ENCODE results near the gene PPP1R3D. TPM values are rescaled to one million over a fixed set of nuclear protein-coding genes. Genes with fewer than 3 reads are reported as not detected.
A peak's percentile ranks its signal among the peaks of the same experiment; 100 is the strongest.

The PPP1R3D gene
- polyA plus RNA-seq, 4 donors = 3.2 to 8.3 (median 4.5) TPM

DNA sequence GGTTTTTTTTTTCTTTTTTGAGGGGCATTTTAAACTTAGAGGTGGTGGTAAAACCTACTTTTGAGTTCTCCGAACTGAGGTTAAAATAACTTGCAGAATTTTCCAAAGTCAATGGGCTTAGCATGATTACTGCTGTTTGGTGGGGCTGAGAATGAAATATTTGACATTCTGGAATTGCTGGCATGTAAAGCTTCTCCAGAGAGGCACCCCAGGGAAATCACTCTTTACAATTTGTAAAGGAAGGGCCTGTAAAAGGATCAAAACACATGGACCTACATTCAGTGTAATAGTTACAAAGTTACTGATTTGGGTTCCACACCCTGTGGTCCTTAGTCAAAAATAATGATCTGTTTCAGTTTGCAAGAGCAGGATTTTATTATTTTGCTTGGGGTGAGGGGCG, 5.6 kb upstream of the PPP1R3D start:
- Histone ChIP-seq H3K4me1 (ENCODE audit: control insufficient read depth in 3 of 3, insufficient read depth in 2 of 3, low read depth in 1 of 3, low read length in 2 of 3) (no peaks in the 10 kb centered on the region), H3K4me3 (ENCODE audit: low read depth in 1 of 3, low read length in 3 of 3) (no peak overlapping the region), H3K27ac (ENCODE audit: low read depth in 1 of 3, low read length in 2 of 3) (no peak overlapping the region), H3K36me3 (ENCODE audit: control insufficient read depth in 3 of 3, insufficient read depth in 2 of 3, low read depth in 1 of 3, low read length in 3 of 3) (peaks cover 0 to 10% (median 9%) of the 10 kb centered on the region in 3 donors), H3K9me3 (ENCODE audit: control insufficient read depth in 2 of 2, insufficient read depth in 1 of 2, low read depth in 1 of 2, low read length in 1 of 2) (no peaks in the 10 kb centered on the region), H3K27me3 (ENCODE audit: control insufficient read depth in 3 of 3, insufficient read depth in 3 of 3, low read length in 3 of 3) (no peaks in the 10 kb centered on the region)
- no peak for DNase-seq
- no peak for FAIRE-seq
- 85 to 97% (median 87%) methylated on average over 2 of the region's 2 CpGs for WGBS, 3 donors

- Histone ChIP-seq H3K9me3 (ENCODE audit: control insufficient read depth in 2 of 2, insufficient read depth in 1 of 2, low read depth in 1 of 2, low read length in 1 of 2) (no peaks in the 10 kb centered on the region), H3K4me1 (ENCODE audit: control insufficient read depth in 3 of 3, insufficient read depth in 2 of 3, low read depth in 1 of 3, low read length in 2 of 3) (no peaks in the 10 kb centered on the region), H3K27me3 (ENCODE audit: control insufficient read depth in 3 of 3, insufficient read depth in 3 of 3, low read length in 3 of 3) (no peaks in the 10 kb centered on the region), H3K27ac (ENCODE audit: low read depth in 1 of 3, low read length in 2 of 3) (no peak overlapping the region), H3K36me3 (ENCODE audit: control insufficient read depth in 3 of 3, insufficient read depth in 2 of 3, low read depth in 1 of 3, low read length in 3 of 3) (peaks cover 0 to 10% (median 9%) of the 10 kb centered on the region in 3 donors), H3K4me3 (ENCODE audit: low read depth in 1 of 3, low read length in 3 of 3) (no peak overlapping the region)
- no peak for FAIRE-seq
- WGBS, 3 donors = 73 to 86% (median 83%) methylated on average over 3 of the region's 3 CpGs
- DNase-seq = no peak
These were observed 5.1 kb upstream of the PPP1R3D start for GRCh38 chr20:59945175-59945574.

GRCh38 chr20:59944726-59945125, 4.6 kb upstream of the PPP1R3D start:
- Histone ChIP-seq H3K9me3 (ENCODE audit: control insufficient read depth in 2 of 2, insufficient read depth in 1 of 2, low read depth in 1 of 2, low read length in 1 of 2) (no peaks in the 10 kb centered on the region), H3K27ac (ENCODE audit: low read depth in 1 of 3, low read length in 2 of 3) (no peak overlapping the region), H3K4me1 (ENCODE audit: control insufficient read depth in 3 of 3, insufficient read depth in 2 of 3, low read depth in 1 of 3, low read length in 2 of 3) (no peaks in the 10 kb centered on the region), H3K27me3 (ENCODE audit: control insufficient read depth in 3 of 3, insufficient read depth in 3 of 3, low read length in 3 of 3) (no peaks in the 10 kb centered on the region), H3K36me3 (ENCODE audit: control insufficient read depth in 3 of 3, insufficient read depth in 2 of 3, low read depth in 1 of 3, low read length in 3 of 3) (peaks cover 0 to 10% (median 9%) of the 10 kb centered on the region in 3 donors), H3K4me3 (ENCODE audit: low read depth in 1 of 3, low read length in 3 of 3) (no peak overlapping the region)
- DNase-seq (no peak), FAIRE-seq (no peak)
- 92 to 95% (median 94%) methylated on average over 7 of the region's 7 CpGs for WGBS, 3 donors

- peaks cover 0 to 5% of the 10 kb centered on the region in 2 donors for H3K9me3 ChIP-seq (ENCODE audit: control insufficient read depth in 2 of 2, insufficient read depth in 1 of 2, low read depth in 1 of 2, low read length in 1 of 2)
- peaks cover 9 to 13% (median 10%) of the 10 kb centered on the region in 3 donors for H3K4me1 ChIP-seq (ENCODE audit: control insufficient read depth in 3 of 3, insufficient read depth in 2 of 3, low read depth in 1 of 3, low read length in 2 of 3)
- DNase-seq (no peak), FAIRE-seq (no peak)
- no peak overlapping the region for H3K4me3 ChIP-seq (ENCODE audit: low read depth in 1 of 3, low read length in 3 of 3)
- 74 to 89% (median 82%) methylated on average over 2 of the region's 2 CpGs for WGBS, 3 donors
- H3K36me3 ChIP-seq (ENCODE audit: control insufficient read depth in 3 of 3, insufficient read depth in 2 of 3, low read depth in 1 of 3, low read length in 3 of 3) = peaks cover 0 to 16% (median 9%) of the 10 kb centered on the region in 3 donors
- H3K27ac ChIP-seq (ENCODE audit: low read depth in 1 of 3, low read length in 2 of 3) = no peak overlapping the region
- H3K27me3 ChIP-seq (ENCODE audit: control insufficient read depth in 3 of 3, insufficient read depth in 3 of 3, low read length in 3 of 3) = no peaks in the 10 kb centered on the region
These were observed 2.1 kb upstream of the PPP1R3D start for GRCh38 chr20:59942245-59942644.

GRCh38 chr20:59940956-59941294, 820 bp upstream of the PPP1R3D start:
- peaks cover 9 to 13% (median 10%) of the 10 kb centered on the region in 3 donors for H3K4me1 ChIP-seq (ENCODE audit: control insufficient read depth in 3 of 3, insufficient read depth in 2 of 3, low read depth in 1 of 3, low read length in 2 of 3)
- peaks cover 0 to 16% (median 8%) of the 10 kb centered on the region in 3 donors for H3K36me3 ChIP-seq (ENCODE audit: control insufficient read depth in 3 of 3, insufficient read depth in 2 of 3, low read depth in 1 of 3, low read length in 3 of 3)
- H3K4me3 ChIP-seq (ENCODE audit: low read depth in 1 of 3, low read length in 3 of 3) = peak overlapping the region; percentile 38 to 89 (median 83)
- peaks cover 0 to 5% of the 10 kb centered on the region in 2 donors for H3K9me3 ChIP-seq (ENCODE audit: control insufficient read depth in 2 of 2, insufficient read depth in 1 of 2, low read depth in 1 of 2, low read length in 1 of 2)
- no peak for FAIRE-seq
- H3K27ac ChIP-seq (ENCODE audit: low read depth in 1 of 3, low read length in 2 of 3) = peak overlapping the region; percentile 93 to 99 (median 99)
- no peak for DNase-seq
- H3K27me3 ChIP-seq (ENCODE audit: control insufficient read depth in 3 of 3, insufficient read depth in 3 of 3, low read length in 3 of 3) = no peaks in the 10 kb centered on the region
- WGBS, 3 donors = 0 to 3% (median 2%) methylated on average over 4 of the region's 4 CpGs

DNA sequence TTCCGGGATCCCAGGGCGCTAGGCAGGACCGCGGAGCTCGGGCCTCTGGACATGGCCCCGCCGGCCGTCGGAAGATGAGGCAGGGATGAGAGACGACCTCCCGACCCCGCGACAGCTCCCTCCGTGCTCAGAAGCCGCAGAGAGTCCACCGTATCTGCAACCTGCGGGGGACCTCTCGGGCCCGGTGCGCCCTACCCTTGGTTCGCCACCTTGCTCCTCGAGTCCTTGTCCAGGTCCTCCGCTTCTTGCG, 301 bp downstream of the PPP1R3D start:
- H3K9me3 ChIP-seq (ENCODE audit: control insufficient read depth in 2 of 2, insufficient read depth in 1 of 2, low read depth in 1 of 2, low read length in 1 of 2) = peaks cover 0 to 5% of the 10 kb centered on the region in 2 donors
- H3K27ac ChIP-seq (ENCODE audit: low read depth in 1 of 3, low read length in 2 of 3) = peak overlapping the region; percentile 94 to 99 (median 99)
- peaks cover 0 to 16% (median 7%) of the 10 kb centered on the region in 3 donors for H3K36me3 ChIP-seq (ENCODE audit: control insufficient read depth in 3 of 3, insufficient read depth in 2 of 3, low read depth in 1 of 3, low read length in 3 of 3)
- H3K4me3 ChIP-seq (ENCODE audit: low read depth in 1 of 3, low read length in 3 of 3) = peak overlapping the region; percentile 83 to 89 (median 85)
- no peaks in the 10 kb centered on the region for H3K27me3 ChIP-seq (ENCODE audit: control insufficient read depth in 3 of 3, insufficient read depth in 3 of 3, low read length in 3 of 3)
- DNase-seq = no peak
- no peak for FAIRE-seq
- peaks cover 9 to 13% (median 10%) of the 10 kb centered on the region in 3 donors for H3K4me1 ChIP-seq (ENCODE audit: control insufficient read depth in 3 of 3, insufficient read depth in 2 of 3, low read depth in 1 of 3, low read length in 2 of 3)
- WGBS, 3 donors = 0 to 1% (median 0%) methylated on average over 19 to 24 of the region's 24 CpGs

DNA sequence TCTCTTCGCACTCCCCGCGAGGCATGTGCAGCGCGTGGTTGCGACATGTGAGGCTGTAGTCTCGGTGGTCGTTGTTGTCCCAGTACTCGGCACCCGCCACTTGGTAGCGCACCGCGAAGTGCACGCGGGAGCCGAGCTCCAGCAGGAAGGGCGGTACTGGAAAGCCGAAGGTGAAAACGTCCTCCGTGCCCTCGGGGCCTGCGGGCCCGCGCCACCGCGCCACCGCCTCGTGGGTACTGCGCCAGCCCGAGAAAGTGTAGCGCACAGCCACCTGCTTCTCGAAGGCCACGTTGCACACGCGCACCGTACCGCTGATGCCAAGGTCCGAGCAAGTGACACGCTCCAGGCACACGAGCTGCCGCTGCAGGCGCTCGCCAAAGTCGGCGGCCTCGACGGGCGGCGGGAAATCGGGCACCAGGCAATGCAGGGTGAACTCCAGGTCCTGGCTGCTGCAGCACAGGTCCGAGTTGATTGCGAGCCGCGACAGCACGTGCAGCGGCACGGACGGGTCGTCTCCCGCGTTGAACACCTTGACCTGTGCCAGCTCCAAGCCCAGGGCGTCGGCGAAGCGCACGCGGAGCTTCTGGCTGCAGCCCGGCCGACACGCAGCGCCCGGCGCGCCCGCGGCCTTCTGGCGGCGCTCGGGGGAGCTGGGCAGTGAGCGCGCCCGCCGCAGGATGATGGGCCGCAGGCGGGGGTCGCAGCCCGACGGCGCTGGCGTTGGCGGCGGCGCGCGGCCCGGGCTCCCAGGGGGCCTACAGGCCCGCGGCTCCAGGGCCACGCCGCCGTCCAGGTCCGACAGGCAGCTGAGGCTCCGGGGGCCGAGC, 840 bp downstream of the PPP1R3D start:
- Histone ChIP-seq H3K4me1 (ENCODE audit: control insufficient read depth in 3 of 3, insufficient read depth in 2 of 3, low read depth in 1 of 3, low read length in 2 of 3) (peaks cover 9 to 15% (median 10%) of the 10 kb centered on the region in 3 donors), H3K27me3 (ENCODE audit: control insufficient read depth in 3 of 3, insufficient read depth in 3 of 3, low read length in 3 of 3) (no peaks in the 10 kb centered on the region), H3K27ac (ENCODE audit: low read depth in 1 of 3, low read length in 2 of 3) (peak overlapping the region; percentile 94 to 99 (median 99)), H3K9me3 (ENCODE audit: control insufficient read depth in 2 of 2, insufficient read depth in 1 of 2, low read depth in 1 of 2, low read length in 1 of 2) (peaks cover 0 to 5% of the 10 kb centered on the region in 2 donors), H3K36me3 (ENCODE audit: control insufficient read depth in 3 of 3, insufficient read depth in 2 of 3, low read depth in 1 of 3, low read length in 3 of 3) (peaks cover 0 to 10% (median 5%) of the 10 kb centered on the region in 3 donors), H3K4me3 (ENCODE audit: low read depth in 1 of 3, low read length in 3 of 3) (peak overlapping the region; percentile 83 to 89 (median 85))
- 45 to 56% (median 54%) methylated on average over 80 to 104 of the region's 104 CpGs for WGBS, 3 donors
- DNase-seq (no peak), FAIRE-seq (no peak)

DNA sequence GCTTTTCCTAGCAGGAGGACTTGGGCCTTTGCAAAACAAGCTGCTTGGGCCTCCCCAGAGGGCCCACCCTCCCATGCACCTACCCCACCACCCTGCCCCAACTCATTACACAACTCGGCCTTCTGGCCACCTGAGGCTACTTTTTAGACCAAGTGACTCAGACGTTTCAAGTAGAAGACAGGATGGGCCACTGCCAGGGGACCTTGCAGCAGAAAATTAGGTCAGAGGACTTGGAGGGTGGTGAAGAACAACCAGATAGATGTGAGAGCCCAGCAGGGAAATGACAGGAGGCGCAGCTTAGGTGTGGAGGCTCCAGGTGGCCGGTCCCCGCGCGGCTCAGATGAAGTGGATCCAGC, 1.4 kb downstream of the PPP1R3D start:
- no peak overlapping the region for H3K27ac ChIP-seq (ENCODE audit: low read depth in 1 of 3, low read length in 2 of 3)
- WGBS, 3 donors = 81 to 87% (median 83%) methylated on average over 7 of the region's 7 CpGs

More for the DNA sequence above, 1.4 kb downstream of the PPP1R3D start:
- Histone ChIP-seq H3K4me1 (ENCODE audit: control insufficient read depth in 3 of 3, insufficient read depth in 2 of 3, low read depth in 1 of 3, low read length in 2 of 3) (peaks cover 9 to 16% (median 10%) of the 10 kb centered on the region in 3 donors), H3K9me3 (ENCODE audit: control insufficient read depth in 2 of 2, insufficient read depth in 1 of 2, low read depth in 1 of 2, low read length in 1 of 2) (peaks cover 0 to 5% of the 10 kb centered on the region in 2 donors), H3K4me3 (ENCODE audit: low read depth in 1 of 3, low read length in 3 of 3) (peak overlapping the region in 1 of 3 donors; percentile 83), H3K27me3 (ENCODE audit: control insufficient read depth in 3 of 3, insufficient read depth in 3 of 3, low read length in 3 of 3) (no peaks in the 10 kb centered on the region), H3K36me3 (ENCODE audit: control insufficient read depth in 3 of 3, insufficient read depth in 2 of 3, low read depth in 1 of 3, low read length in 3 of 3) (peaks cover 0 to 6% (median 0%) of the 10 kb centered on the region in 3 donors)
- DNase-seq (no peak), FAIRE-seq (no peak)
